K562 (cell line): Measurements from ENCODE around the gene SULT2B1. TPM values are rescaled to one million over a fixed set of nuclear protein-coding genes. Genes with fewer than 3 reads are reported as not detected.

Experiments used
- CEBPG ChIP-seq, 3 experiments: fragments of 200-800 bp in 1 of 3; sonication (Bioruptor generic) in 1 of 3; sonication (generic) in 1 of 3; formaldehyde crosslinking in 1 of 3; IDR thresholded peaks in 2 of 3; conservative IDR thresholded peaks in 1 of 3; 2 replicates each; pipeline versions ENCODE4 v1.6.1 to v1.8.0; 2016 to 2022; ENCODE audit warnings: missing compliant biosample characterization in 2 of 3, missing genetic modification characterization in 2 of 3, mild to moderate bottlenecking in 1 of 3, missing genetic modification reagents in 1 of 3
- CHD4 ChIP-seq: fragments of 200-600 bp; sonication (generic); IDR thresholded peaks from 3 replicates; pipeline ENCODE4 v1.6.1; 2012; ENCODE audit warnings: low read depth, mild to moderate bottlenecking, mixed read lengths, low read length, inconsistent platforms; ENCODE audit not compliant: insufficient read depth, insufficient replicate concordance, poor library complexity, severe bottlenecking
- DMBX1 ChIP-seq: fragments of 250-450 bp; sonication (Bioruptor Pico); IDR thresholded peaks from 2 replicates; pipeline ENCODE4 v1.8.0; 2022; ENCODE audit warnings: inconsistent platforms, mild to moderate bottlenecking, moderate library complexity, borderline replicate concordance
- RAD21 ChIP-seq, 2 experiments: fragments of 250-450 bp in 1 of 2; fragments of 450-650 bp in 1 of 2; sonication (Bioruptor Pico) in 1 of 2; formaldehyde crosslinking in 1 of 2; IDR thresholded peaks in 1 of 2; conservative IDR thresholded peaks in 1 of 2; 2 replicates each; pipeline versions ENCODE4 v1.4.0 to v1.8.0; 2020 to 2022; ENCODE audit warnings: mild to moderate bottlenecking in 2 of 2, moderate library complexity in 1 of 2
- STAT5A ChIP-seq: IDR thresholded peaks from 2 replicates; pipeline ENCODE4 v1.6.1; 2012; ENCODE audit warnings: low read length, inconsistent platforms, borderline replicate concordance
- ZNF23 ChIP-seq: fragments of 250-450 bp; sonication (Bioruptor Pico); IDR thresholded peaks from 2 replicates; pipeline ENCODE4 v1.4.0; 2020; ENCODE audit warnings: mild to moderate bottlenecking
- ZNF282 ChIP-seq: sonication (generic); formaldehyde crosslinking; IDR thresholded peaks from 2 replicates; pipeline ENCODE4 v1.8.1; 2023; ENCODE audit warnings: missing genetic modification reagents
- polyA plus RNA-seq, 8 experiments: library from polyadenylated mRNA; depleted of rRNA in 4 of 8; stranded (reverse) in 5 of 8; unstranded in 3 of 8; fragments of >200 nt; fragmentation: Nextera tagmentation in 2 of 8; fragmentation: Illumina TruSeq in 1 of 8; extraction: Ambion mirVana in 2 of 8; extraction: Trizol in 1 of 8; gene quantifications; 2 replicates each; pipeline versions ENCODE4 v1.2.1 to v1.2.3, GENCODE V29; 2011 to 2014; ENCODE audit warnings: inconsistent platforms in 1 of 8, missing spikeins in 1 of 8
- total RNA-seq, 7 experiments: library from RNA; depleted of rRNA in 6 of 7; stranded (reverse); fragments of >200 nt in 6 of 7; fragmentation: Illumina TruSeq in 2 of 7; extraction: Trizol in 2 of 7; gene quantifications; 2 replicates each; pipeline versions ENCODE4 v1.2.1 to v1.2.3, GENCODE V29; 2011 to 2021; ENCODE audit warnings: low replicate concordance in 1 of 7
- TF ChIP-seq, protein P1 (sequence below): fragments of 450-650 bp; IDR thresholded peaks from 2 replicates; pipeline ENCODE4 v1.6.1; 2016; ENCODE audit warnings: low read depth, mild to moderate bottlenecking, moderate library complexity
- TF ChIP-seq, protein P2 (sequence below): fragments of 450-650 bp; IDR thresholded peaks from 2 replicates; pipeline ENCODE4 v1.7.1; 2018; ENCODE audit warnings: mild to moderate bottlenecking, low read depth; ENCODE audit not compliant: partially characterized antibody
- TF ChIP-seq, protein P3 (sequence below): fragments of 250-450 bp; sonication (Bioruptor Pico); IDR thresholded peaks from 2 replicates; pipeline ENCODE4 v1.8.0; 2021; ENCODE audit warnings: mild to moderate bottlenecking, moderate library complexity
- TF ChIP-seq, protein P4 (sequence below): fragments of 250-450 bp; sonication (Bioruptor Pico); IDR thresholded peaks from 2 replicates; pipeline ENCODE4 v1.9.0; 2021; ENCODE audit warnings: mild to moderate bottlenecking
- TF ChIP-seq, protein P5 (sequence below): sonication (generic); formaldehyde crosslinking; IDR thresholded peaks from 2 replicates; pipeline ENCODE4 v1.8.1; 2023; ENCODE audit warnings: missing genetic modification reagents, mild to moderate bottlenecking, borderline replicate concordance
- TF ChIP-seq, protein P6 (sequence below): sonication (generic); formaldehyde crosslinking; IDR thresholded peaks from 2 replicates; pipeline ENCODE4 v1.8.0; 2023; ENCODE audit warnings: mild to moderate bottlenecking, missing genetic modification reagents

SULT2B1 gene
- total and polyA plus RNA-seq, 9 of the 15 experiments (the other 6 are each of a cell fraction or from before 2014, with no cell fraction given), result 0.09 to 0.62 (median 0.22) TPM; not detected in 2

DNA sequence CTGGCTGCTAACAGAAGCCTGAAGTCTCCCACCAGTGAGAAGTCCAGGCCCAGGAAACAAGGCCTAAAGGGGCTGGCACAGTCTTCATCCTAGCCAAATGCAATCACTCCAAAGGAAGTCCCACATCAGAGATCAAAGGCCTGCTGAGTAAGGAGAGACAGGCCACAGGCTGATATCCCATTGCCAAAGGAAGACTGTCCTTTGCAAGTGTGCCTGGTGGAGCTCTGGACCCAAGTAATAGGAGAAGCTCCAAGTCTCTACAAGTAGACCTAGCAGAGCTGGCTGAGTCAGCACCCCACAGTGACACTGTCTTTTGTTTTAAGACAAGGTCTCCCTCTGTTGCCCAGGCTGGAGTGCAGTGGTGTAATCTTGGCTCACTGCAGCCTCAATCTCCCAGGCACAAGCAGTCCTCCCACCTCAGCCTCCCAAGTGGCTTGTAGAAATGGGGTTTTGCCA lies 80.7 kb downstream of the SULT2B1 start (continued):
- no peak for TF ChIP-seq ZNF23 (CRISPR knock-in tag)
- TF ChIP-seq, protein P1, sequence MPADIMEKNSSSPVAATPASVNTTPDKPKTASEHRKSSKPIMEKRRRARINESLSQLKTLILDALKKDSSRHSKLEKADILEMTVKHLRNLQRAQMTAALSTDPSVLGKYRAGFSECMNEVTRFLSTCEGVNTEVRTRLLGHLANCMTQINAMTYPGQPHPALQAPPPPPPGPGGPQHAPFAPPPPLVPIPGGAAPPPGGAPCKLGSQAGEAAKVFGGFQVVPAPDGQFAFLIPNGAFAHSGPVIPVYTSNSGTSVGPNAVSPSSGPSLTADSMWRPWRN, result no peak
- TF ChIP-seq CHD4, result no peak
- no peak for TF ChIP-seq STAT5A
- TF ChIP-seq, protein P2, sequence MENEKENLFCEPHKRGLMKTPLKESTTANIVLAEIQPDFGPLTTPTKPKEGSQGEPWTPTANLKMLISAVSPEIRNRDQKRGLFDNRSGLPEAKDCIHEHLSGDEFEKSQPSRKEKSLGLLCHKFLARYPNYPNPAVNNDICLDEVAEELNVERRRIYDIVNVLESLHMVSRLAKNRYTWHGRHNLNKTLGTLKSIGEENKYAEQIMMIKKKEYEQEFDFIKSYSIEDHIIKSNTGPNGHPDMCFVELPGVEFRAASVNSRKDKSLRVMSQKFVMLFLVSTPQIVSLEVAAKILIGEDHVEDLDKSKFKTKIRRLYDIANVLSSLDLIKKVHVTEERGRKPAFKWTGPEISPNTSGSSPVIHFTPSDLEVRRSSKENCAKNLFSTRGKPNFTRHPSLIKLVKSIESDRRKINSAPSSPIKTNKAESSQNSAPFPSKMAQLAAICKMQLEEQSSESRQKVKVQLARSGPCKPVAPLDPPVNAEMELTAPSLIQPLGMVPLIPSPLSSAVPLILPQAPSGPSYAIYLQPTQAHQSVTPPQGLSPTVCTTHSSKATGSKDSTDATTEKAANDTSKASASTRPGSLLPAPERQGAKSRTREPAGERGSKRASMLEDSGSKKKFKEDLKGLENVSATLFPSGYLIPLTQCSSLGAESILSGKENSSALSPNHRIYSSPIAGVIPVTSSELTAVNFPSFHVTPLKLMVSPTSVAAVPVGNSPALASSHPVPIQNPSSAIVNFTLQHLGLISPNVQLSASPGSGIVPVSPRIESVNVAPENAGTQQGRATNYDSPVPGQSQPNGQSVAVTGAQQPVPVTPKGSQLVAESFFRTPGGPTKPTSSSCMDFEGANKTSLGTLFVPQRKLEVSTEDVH, result no peak
- TF ChIP-seq, protein P3, sequence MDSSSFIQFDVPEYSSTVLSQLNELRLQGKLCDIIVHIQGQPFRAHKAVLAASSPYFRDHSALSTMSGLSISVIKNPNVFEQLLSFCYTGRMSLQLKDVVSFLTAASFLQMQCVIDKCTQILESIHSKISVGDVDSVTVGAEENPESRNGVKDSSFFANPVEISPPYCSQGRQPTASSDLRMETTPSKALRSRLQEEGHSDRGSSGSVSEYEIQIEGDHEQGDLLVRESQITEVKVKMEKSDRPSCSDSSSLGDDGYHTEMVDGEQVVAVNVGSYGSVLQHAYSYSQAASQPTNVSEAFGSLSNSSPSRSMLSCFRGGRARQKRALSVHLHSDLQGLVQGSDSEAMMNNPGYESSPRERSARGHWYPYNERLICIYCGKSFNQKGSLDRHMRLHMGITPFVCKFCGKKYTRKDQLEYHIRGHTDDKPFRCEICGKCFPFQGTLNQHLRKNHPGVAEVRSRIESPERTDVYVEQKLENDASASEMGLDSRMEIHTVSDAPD (CRISPR knock-in tag), result no peak
- TF ChIP-seq RAD21 (CRISPR knock-in tag; conservative IDR thresholded peaks at IDR 0.05 in 1 of 2, IDR thresholded peaks at IDR 0.05 in 1 of 2), result peak; percentile 24 to 53; a peak in 3 of 4 replicates
- TF ChIP-seq, protein P4, sequence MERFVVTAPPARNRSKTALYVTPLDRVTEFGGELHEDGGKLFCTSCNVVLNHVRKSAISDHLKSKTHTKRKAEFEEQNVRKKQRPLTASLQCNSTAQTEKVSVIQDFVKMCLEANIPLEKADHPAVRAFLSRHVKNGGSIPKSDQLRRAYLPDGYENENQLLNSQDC (CRISPR knock-in tag), result no peak
- TF ChIP-seq ZNF282 (CRISPR knock-in tag), result no peak
- TF ChIP-seq, protein P5, sequence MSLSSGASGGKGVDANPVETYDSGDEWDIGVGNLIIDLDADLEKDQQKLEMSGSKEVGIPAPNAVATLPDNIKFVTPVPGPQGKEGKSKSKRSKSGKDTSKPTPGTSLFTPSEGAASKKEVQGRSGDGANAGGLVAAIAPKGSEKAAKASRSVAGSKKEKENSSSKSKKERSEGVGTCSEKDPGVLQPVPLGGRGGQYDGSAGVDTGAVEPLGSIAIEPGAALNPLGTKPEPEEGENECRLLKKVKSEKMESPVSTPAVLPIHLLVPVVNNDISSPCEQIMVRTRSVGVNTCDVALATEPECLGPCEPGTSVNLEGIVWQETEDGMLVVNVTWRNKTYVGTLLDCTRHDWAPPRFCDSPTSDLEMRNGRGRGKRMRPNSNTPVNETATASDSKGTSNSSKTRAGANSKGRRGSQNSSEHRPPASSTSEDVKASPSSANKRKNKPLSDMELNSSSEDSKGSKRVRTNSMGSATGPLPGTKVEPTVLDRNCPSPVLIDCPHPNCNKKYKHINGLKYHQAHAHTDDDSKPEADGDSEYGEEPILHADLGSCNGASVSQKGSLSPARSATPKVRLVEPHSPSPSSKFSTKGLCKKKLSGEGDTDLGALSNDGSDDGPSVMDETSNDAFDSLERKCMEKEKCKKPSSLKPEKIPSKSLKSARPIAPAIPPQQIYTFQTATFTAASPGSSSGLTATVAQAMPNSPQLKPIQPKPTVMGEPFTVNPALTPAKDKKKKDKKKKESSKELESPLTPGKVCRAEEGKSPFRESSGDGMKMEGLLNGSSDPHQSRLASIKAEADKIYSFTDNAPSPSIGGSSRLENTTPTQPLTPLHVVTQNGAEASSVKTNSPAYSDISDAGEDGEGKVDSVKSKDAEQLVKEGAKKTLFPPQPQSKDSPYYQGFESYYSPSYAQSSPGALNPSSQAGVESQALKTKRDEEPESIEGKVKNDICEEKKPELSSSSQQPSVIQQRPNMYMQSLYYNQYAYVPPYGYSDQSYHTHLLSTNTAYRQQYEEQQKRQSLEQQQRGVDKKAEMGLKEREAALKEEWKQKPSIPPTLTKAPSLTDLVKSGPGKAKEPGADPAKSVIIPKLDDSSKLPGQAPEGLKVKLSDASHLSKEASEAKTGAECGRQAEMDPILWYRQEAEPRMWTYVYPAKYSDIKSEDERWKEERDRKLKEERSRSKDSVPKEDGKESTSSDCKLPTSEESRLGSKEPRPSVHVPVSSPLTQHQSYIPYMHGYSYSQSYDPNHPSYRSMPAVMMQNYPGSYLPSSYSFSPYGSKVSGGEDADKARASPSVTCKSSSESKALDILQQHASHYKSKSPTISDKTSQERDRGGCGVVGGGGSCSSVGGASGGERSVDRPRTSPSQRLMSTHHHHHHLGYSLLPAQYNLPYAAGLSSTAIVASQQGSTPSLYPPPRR, result no peak
- TF ChIP-seq, protein P6, sequence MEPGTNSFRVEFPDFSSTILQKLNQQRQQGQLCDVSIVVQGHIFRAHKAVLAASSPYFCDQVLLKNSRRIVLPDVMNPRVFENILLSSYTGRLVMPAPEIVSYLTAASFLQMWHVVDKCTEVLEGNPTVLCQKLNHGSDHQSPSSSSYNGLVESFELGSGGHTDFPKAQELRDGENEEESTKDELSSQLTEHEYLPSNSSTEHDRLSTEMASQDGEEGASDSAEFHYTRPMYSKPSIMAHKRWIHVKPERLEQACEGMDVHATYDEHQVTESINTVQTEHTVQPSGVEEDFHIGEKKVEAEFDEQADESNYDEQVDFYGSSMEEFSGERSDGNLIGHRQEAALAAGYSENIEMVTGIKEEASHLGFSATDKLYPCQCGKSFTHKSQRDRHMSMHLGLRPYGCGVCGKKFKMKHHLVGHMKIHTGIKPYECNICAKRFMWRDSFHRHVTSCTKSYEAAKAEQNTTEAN, result no peak
- TF ChIP-seq DMBX1 (CRISPR knock-in tag), result no peak
- TF ChIP-seq CEBPG (CRISPR knock-in tag; IDR thresholded peaks at IDR 0.05), result no peak
- no peak for TF ChIP-seq CEBPG (tag; conservative IDR thresholded peaks at IDR 0.05 in 1 of 2, IDR thresholded peaks at IDR 0.05 in 1 of 2)
